H1 (cell line): ENCODE results near the gene INAVA.

Experiments
- EP300 ChIP-seq, 2 experiments: IDR thresholded peaks; 1 replicate in 1 of 2; 2 replicates in 1 of 2; pipeline ENCODE4 v1.6.1; 2011 to 2012; ENCODE audit warnings: low read depth in 2 of 2, low read length in 2 of 2, mild to moderate bottlenecking in 2 of 2, borderline replicate concordance in 1 of 2, inconsistent platforms in 1 of 2, moderate library complexity in 1 of 2
- EZH2 ChIP-seq: fragments of 200-600 bp; sonication (generic); IDR thresholded peaks from 2 replicates; pipeline ENCODE4 v1.7.1; 2012; ENCODE audit warnings: low read depth, mild to moderate bottlenecking, moderate library complexity, low read length, inconsistent platforms; ENCODE audit not compliant: severe bottlenecking
- HDAC2 ChIP-seq, 2 experiments: fragments of 300-600 bp in 1 of 2; sonication (generic) in 1 of 2; IDR thresholded peaks; 2 replicates each; pipeline ENCODE4 v1.6.1; 2011 to 2012; ENCODE audit warnings: low read depth in 2 of 2, low read length in 2 of 2, mild to moderate bottlenecking in 2 of 2, moderate library complexity in 2 of 2, borderline replicate concordance in 1 of 2, inconsistent platforms in 1 of 2
- KDM5A ChIP-seq: fragments of 200-600 bp; IDR thresholded peaks from 2 replicates; pipeline ENCODE4 v1.7.1; 2012; ENCODE audit warnings: mild to moderate bottlenecking, low read length, inconsistent platforms, mixed read lengths
- POLR2A ChIP-seq, 2 experiments: IDR thresholded peaks; 1 replicate in 1 of 2; 2 replicates in 1 of 2; pipeline ENCODE4 v1.6.1; 2011; ENCODE audit warnings: low read depth in 2 of 2, low read length in 2 of 2, mild to moderate bottlenecking in 2 of 2; ENCODE audit errors: control extremely low read depth in 1 of 2
- POLR2AphosphoS5 ChIP-seq: IDR thresholded peaks from 2 replicates; pipeline ENCODE4 v1.6.1; 2011; ENCODE audit warnings: low read depth, low read length
- RAD21 ChIP-seq, 2 experiments: IDR thresholded peaks in 1 of 2; conservative IDR thresholded peaks in 1 of 2; 2 replicates each; pipeline ENCODE4 v1.6.1; 2011; ENCODE audit warnings: low read depth in 2 of 2, low read length in 2 of 2, improper control_type of control experiment in 1 of 2, inconsistent platforms in 1 of 2, mild to moderate bottlenecking in 1 of 2, moderate library complexity in 1 of 2
- RNF2 ChIP-seq: fragments of 200-900, 300-1000 bp; sonication (generic); IDR thresholded peaks from 2 replicates; pipeline ENCODE4 v1.7.1; 2016; ENCODE audit warnings: borderline replicate concordance, low read depth, mild to moderate bottlenecking, antibody characterized with exemption, low read length; ENCODE audit not compliant: poor library complexity, severe bottlenecking; ENCODE audit errors: missing control alignments
- RXRA ChIP-seq: IDR thresholded peaks from 2 replicates; pipeline ENCODE4 v1.6.1; 2011; ENCODE audit warnings: low read depth, mild to moderate bottlenecking, low read length, moderate library complexity; ENCODE audit not compliant: insufficient read depth
- SP4 ChIP-seq: IDR thresholded peaks from 2 replicates; pipeline ENCODE4 v1.6.1; 2012; ENCODE audit warnings: low read length, inconsistent platforms
- ZNF274 ChIP-seq: IDR thresholded peaks from 2 replicates; pipeline ENCODE4 v1.7.0; 2012; ENCODE audit warnings: low read length, borderline replicate concordance; ENCODE audit errors: extremely low read depth
- TF ChIP-seq, protein P1 (sequence below): IDR thresholded peaks from 2 replicates; pipeline ENCODE4 v1.6.1; 2011; ENCODE audit warnings: low read length, improper control_type of control experiment
- TF ChIP-seq, protein P2 (sequence below), 3 experiments: IDR thresholded peaks; 1 replicate in 2 of 3; 2 replicates in 1 of 3; pipeline versions ENCODE4 v1.5.1 to v1.6.1; 2011; ENCODE audit warnings: low read length in 3 of 3, mild to moderate bottlenecking in 3 of 3, inconsistent platforms in 2 of 3, low read depth in 1 of 3, moderate library complexity in 1 of 3; ENCODE audit not compliant: insufficient read depth in 1 of 3; ENCODE audit errors: control extremely low read depth in 1 of 3

DNA sequence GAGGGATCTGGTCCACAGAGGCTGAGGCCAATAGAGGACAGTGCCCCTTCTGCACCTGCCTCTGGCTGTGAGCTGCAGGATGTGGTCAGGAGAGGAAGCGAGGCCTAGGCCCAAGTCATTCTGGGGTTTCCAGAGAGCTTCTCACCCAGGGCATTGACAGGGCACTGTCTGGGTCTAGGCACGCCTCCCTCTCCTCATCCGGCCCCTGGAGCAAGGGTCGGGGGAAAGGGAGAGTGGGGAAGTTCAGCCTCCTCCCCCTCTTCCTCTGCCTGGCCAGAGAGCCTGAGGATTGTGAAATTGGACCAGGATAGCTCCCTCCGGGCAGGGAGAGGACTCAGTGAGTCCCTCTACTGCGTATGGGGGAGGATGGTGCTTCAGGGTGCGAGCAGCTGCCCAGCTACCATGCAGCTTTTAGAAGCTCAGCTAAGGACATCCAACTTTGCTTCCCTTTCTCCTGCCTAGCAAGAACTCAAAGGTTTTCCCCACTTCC is 6.3 kb upstream of the INAVA start:
- TF ChIP-seq KDM5A (no peak), POLR2AphosphoS5 (no peak), EP300 (IDR thresholded peaks at IDR 0.05; ENCODE audit: borderline replicate concordance in 1 of 2, low read depth in 2 of 2, low read length in 2 of 2) (no peak), EZH2 (no peak), RAD21 (IDR thresholded peaks at IDR 0.05 in 1 of 2, conservative IDR thresholded peaks at IDR 0.05 in 1 of 2; ENCODE audit: low read depth in 2 of 2, low read length in 2 of 2) (no peak), RXRA (no peak), POLR2A (IDR thresholded peaks at IDR 0.05; ENCODE audit: control extremely low read depth in 1 of 2, low read depth in 2 of 2, low read length in 2 of 2) (no peak), ZNF274 (no peak), RNF2 (no peak), SP4 (no peak), HDAC2 (IDR thresholded peaks at IDR 0.05; ENCODE audit: borderline replicate concordance in 1 of 2, low read depth in 2 of 2, low read length in 2 of 2) (no peak)
- TF ChIP-seq, protein P1, sequence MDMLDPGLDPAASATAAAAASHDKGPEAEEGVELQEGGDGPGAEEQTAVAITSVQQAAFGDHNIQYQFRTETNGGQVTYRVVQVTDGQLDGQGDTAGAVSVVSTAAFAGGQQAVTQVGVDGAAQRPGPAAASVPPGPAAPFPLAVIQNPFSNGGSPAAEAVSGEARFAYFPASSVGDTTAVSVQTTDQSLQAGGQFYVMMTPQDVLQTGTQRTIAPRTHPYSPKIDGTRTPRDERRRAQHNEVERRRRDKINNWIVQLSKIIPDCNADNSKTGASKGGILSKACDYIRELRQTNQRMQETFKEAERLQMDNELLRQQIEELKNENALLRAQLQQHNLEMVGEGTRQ: no peak
- TF ChIP-seq, protein P2, sequence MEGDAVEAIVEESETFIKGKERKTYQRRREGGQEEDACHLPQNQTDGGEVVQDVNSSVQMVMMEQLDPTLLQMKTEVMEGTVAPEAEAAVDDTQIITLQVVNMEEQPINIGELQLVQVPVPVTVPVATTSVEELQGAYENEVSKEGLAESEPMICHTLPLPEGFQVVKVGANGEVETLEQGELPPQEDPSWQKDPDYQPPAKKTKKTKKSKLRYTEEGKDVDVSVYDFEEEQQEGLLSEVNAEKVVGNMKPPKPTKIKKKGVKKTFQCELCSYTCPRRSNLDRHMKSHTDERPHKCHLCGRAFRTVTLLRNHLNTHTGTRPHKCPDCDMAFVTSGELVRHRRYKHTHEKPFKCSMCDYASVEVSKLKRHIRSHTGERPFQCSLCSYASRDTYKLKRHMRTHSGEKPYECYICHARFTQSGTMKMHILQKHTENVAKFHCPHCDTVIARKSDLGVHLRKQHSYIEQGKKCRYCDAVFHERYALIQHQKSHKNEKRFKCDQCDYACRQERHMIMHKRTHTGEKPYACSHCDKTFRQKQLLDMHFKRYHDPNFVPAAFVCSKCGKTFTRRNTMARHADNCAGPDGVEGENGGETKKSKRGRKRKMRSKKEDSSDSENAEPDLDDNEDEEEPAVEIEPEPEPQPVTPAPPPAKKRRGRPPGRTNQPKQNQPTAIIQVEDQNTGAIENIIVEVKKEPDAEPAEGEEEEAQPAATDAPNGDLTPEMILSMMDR (IDR thresholded peaks at IDR 0.05; ENCODE audit: control extremely low read depth in 1 of 3, insufficient read depth in 1 of 3, low read depth in 1 of 3, low read length in 3 of 3): no peak
